ENCODE measurements around the gene HMOX2.

Gene HMOX2

DNA sequence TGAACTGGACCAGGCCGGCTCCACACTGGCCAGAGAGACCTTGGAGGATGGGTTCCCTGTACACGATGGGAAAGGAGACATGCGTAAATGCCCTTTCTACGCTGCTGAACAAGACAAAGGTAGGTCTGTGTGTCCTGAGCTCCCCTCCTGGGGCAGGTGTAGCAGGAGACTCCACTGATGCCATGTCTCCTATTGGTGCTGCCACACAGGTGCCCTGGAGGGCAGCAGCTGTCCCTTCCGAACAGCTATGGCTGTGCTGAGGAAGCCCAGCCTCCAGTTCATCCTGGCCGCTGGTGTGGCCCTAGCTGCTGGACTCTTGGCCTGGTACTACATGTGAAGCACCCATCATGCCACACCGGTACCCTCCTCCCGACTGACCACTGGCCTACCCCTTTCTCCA, 33.2 kb downstream of the HMOX2 start:
- H3K4me3 ChIP-seq (ENCODE audit: low read length), result no peak overlapping the region
- H3K4me2 ChIP-seq (ENCODE audit: low read length), result no peak overlapping the region
- H3K27me3 ChIP-seq (ENCODE audit: control insufficient read depth, low read length), result no peaks in the 10 kb centered on the region
- peaks cover 60% of the 10 kb centered on the region for H3K36me3 ChIP-seq (ENCODE audit: control insufficient read depth, low read length)
- H3K9me3 ChIP-seq (ENCODE audit: control insufficient read depth, insufficient read depth, low read length), result no peaks in the 10 kb centered on the region
- H3K9me2 ChIP-seq (replicated peaks; ENCODE audit: control insufficient read depth, low read length), result no peaks in the 10 kb centered on the region
- H3F3A ChIP-seq (ENCODE audit: control insufficient read depth, insufficient read depth), result peaks cover 8% of the 10 kb centered on the region
- H3K79me2 ChIP-seq (ENCODE audit: control insufficient read depth, low read length), result peaks cover 11% of the 10 kb centered on the region
- no peak overlapping the region for H3K27ac ChIP-seq (ENCODE audit: low read depth, low read length)
- TF ChIP-seq EZH2phosphoT487 (IDR thresholded peaks at IDR 0.05; ENCODE audit: borderline replicate concordance, low read length), result no peak
- TF ChIP-seq, protein P1, sequence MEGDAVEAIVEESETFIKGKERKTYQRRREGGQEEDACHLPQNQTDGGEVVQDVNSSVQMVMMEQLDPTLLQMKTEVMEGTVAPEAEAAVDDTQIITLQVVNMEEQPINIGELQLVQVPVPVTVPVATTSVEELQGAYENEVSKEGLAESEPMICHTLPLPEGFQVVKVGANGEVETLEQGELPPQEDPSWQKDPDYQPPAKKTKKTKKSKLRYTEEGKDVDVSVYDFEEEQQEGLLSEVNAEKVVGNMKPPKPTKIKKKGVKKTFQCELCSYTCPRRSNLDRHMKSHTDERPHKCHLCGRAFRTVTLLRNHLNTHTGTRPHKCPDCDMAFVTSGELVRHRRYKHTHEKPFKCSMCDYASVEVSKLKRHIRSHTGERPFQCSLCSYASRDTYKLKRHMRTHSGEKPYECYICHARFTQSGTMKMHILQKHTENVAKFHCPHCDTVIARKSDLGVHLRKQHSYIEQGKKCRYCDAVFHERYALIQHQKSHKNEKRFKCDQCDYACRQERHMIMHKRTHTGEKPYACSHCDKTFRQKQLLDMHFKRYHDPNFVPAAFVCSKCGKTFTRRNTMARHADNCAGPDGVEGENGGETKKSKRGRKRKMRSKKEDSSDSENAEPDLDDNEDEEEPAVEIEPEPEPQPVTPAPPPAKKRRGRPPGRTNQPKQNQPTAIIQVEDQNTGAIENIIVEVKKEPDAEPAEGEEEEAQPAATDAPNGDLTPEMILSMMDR (IDR thresholded peaks at IDR 0.05; ENCODE audit: low read depth, low read length, poor library complexity, severe bottlenecking), result no peak
- peaks cover 22% of the 10 kb centered on the region for H3K4me1 ChIP-seq (ENCODE audit: control insufficient read depth, low read length)
- H4K20me1 ChIP-seq (ENCODE audit: control insufficient read depth, insufficient read depth, low read depth, low read length), result no peaks in the 10 kb centered on the region; the same call in 1 of the 2 replicates

DNA sequence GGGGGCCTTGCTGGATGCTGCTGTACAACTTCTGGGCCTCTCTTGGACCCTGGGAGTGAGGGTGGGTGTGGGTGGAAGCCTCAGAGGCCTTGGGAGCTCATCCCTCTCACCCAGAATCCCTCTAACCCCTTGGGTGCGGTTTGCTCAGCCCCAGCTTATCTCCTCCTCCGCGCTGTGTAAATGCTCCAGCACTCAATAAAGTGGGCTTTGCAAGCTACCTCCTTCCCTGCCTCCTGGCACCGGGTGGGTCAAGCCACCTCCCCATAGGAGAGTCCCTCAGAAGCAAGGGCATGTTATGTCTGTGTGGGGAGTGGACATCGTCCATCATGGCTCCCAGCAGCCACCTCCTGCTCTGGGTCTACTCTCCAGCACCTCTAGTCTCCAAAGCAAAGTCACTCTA, 33.9 kb downstream of the HMOX2 start:
- peaks cover 8% of the 10 kb centered on the region for H3K79me2 ChIP-seq (ENCODE audit: control insufficient read depth, low read length)
- H3K4me3 ChIP-seq (ENCODE audit: low read length), result no peak overlapping the region
- H3K4me1 ChIP-seq (ENCODE audit: control insufficient read depth, low read length), result peaks cover 23% of the 10 kb centered on the region
- H4K20me1 ChIP-seq (ENCODE audit: control insufficient read depth, insufficient read depth, low read depth, low read length), result no peaks in the 10 kb centered on the region
- no peak overlapping the region for H3K27ac ChIP-seq (ENCODE audit: low read depth, low read length)
- H3K4me2 ChIP-seq (ENCODE audit: low read length), result no peak overlapping the region
- no peak for TF ChIP-seq EZH2phosphoT487 (IDR thresholded peaks at IDR 0.05; ENCODE audit: borderline replicate concordance, low read length)
- TF ChIP-seq, protein P1 (IDR thresholded peaks at IDR 0.05; ENCODE audit: low read depth, low read length, poor library complexity, severe bottlenecking), result no peak
- no peaks in the 10 kb centered on the region for H3K9me3 ChIP-seq (ENCODE audit: control insufficient read depth, insufficient read depth, low read length)
- H3K27me3 ChIP-seq (ENCODE audit: control insufficient read depth, low read length), result no peaks in the 10 kb centered on the region
- H3K36me3 ChIP-seq (ENCODE audit: control insufficient read depth, low read length), result peaks cover 60% of the 10 kb centered on the region
- peaks cover 6% of the 10 kb centered on the region for H3F3A ChIP-seq (ENCODE audit: control insufficient read depth, insufficient read depth)
- no peaks in the 10 kb centered on the region for H3K9me2 ChIP-seq (replicated peaks; ENCODE audit: control insufficient read depth, low read length)

DNA sequence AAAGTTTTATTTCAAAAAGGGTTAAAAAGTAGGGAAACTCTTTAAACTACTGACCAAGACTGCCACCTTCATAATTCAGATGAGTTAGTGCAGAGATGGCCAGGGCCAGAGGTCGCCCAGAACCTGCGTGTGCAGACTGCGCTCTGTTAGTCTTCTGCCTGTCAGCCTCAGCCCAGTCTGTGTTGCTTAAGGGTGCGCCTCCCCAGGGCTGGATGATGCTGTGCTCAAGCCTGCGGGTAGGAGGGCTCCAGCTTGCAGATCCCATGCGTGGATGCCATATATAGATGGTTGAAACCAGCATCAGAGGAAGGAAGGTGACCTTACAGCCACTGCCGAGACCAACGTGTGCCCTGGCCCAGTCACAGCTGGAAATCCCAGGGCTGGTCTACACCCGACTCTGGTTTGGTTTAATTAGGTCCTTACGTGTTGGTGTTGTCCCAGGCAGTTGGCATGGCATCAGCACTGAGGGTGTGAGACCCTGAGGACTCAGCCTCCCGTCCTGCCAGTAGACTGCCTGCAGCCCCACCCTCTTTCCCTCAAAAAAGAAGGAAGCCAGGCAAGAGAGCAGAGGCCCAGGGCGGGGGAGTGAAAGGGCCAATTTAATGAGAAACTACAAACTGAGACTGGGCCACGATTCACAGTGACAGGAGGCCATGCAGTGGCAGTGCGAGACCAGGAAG, 34.7 kb downstream of the HMOX2 start:
- H3K36me3 ChIP-seq (ENCODE audit: control insufficient read depth, low read length), result peaks cover 56% of the 10 kb centered on the region
- H3K27me3 ChIP-seq (ENCODE audit: control insufficient read depth, low read length), result no peaks in the 10 kb centered on the region
- H3K79me2 ChIP-seq (ENCODE audit: control insufficient read depth, low read length), result peaks cover 7% of the 10 kb centered on the region

More for the DNA sequence above, 34.7 kb downstream of the HMOX2 start:
- H3K4me2 ChIP-seq (ENCODE audit: low read length), result no peak overlapping the region
- H3K4me3 ChIP-seq (ENCODE audit: low read length), result no peak overlapping the region
- no peak overlapping the region for H3K27ac ChIP-seq (ENCODE audit: low read depth, low read length)
- H3K9me3 ChIP-seq (ENCODE audit: control insufficient read depth, insufficient read depth, low read length), result no peaks in the 10 kb centered on the region
- no peak for TF ChIP-seq EZH2phosphoT487 (IDR thresholded peaks at IDR 0.05; ENCODE audit: borderline replicate concordance, low read length)
- TF ChIP-seq, protein P1 (IDR thresholded peaks at IDR 0.05; ENCODE audit: low read depth, low read length, poor library complexity, severe bottlenecking), result no peak
- H4K20me1 ChIP-seq (ENCODE audit: control insufficient read depth, insufficient read depth, low read depth, low read length), result no peaks in the 10 kb centered on the region
- H3K4me1 ChIP-seq (ENCODE audit: control insufficient read depth, low read length), result peaks cover 17% of the 10 kb centered on the region
- H3F3A ChIP-seq (ENCODE audit: control insufficient read depth, insufficient read depth), result peaks cover 6% of the 10 kb centered on the region
- H3K9me2 ChIP-seq (replicated peaks; ENCODE audit: control insufficient read depth, low read length), result no peaks in the 10 kb centered on the region
